ENCODE measurements around the gene RNF19B. TPM values are rescaled to one million over a fixed set of nuclear protein-coding genes. Genes with fewer than 3 reads are reported as not detected.

The RNF19B gene
- total RNA-seq, 4 donors from 2014 or later: 13.9 to 22.9 (median 17.2) TPM

DNA sequence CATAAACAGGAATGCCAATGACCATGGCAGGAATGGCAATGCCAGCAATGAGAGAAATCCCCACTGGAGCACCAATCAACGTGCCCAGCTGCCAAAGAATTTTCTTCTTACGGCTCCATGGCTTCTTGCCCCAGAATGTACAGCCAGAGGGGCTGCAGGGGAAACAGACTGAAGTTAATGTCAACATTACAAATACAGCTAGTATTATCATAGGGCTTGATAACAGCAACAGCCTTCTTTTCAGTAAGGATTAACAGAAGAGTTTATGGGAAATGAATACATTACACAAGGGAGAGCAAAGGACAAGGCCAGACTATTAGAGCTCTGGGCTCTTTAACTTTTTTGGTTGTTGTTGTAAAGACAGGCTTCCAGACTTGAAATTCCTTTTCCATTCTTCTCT lies 18.2 kb downstream of the RNF19B start:
- Histone ChIP-seq H3K27me3 (no peaks in the 10 kb centered on the region), H3K4me1 (peaks cover 0 to 22% (median 8%) of the 10 kb centered on the region in 4 donors), H3K9me3 (no peaks in the 10 kb centered on the region), H3K36me3 (peaks cover 2 to 68% (median 14%) of the 10 kb centered on the region in 3 donors), H3K27ac (no peak overlapping the region), H3K4me3 (no peak overlapping the region)
- TF ChIP-seq POLR2A (IDR thresholded peaks at IDR 0.05): no peak
- TF ChIP-seq EP300 (IDR thresholded peaks at IDR 0.05): no peak
- TF ChIP-seq, protein P1, sequence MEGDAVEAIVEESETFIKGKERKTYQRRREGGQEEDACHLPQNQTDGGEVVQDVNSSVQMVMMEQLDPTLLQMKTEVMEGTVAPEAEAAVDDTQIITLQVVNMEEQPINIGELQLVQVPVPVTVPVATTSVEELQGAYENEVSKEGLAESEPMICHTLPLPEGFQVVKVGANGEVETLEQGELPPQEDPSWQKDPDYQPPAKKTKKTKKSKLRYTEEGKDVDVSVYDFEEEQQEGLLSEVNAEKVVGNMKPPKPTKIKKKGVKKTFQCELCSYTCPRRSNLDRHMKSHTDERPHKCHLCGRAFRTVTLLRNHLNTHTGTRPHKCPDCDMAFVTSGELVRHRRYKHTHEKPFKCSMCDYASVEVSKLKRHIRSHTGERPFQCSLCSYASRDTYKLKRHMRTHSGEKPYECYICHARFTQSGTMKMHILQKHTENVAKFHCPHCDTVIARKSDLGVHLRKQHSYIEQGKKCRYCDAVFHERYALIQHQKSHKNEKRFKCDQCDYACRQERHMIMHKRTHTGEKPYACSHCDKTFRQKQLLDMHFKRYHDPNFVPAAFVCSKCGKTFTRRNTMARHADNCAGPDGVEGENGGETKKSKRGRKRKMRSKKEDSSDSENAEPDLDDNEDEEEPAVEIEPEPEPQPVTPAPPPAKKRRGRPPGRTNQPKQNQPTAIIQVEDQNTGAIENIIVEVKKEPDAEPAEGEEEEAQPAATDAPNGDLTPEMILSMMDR (IDR thresholded peaks at IDR 0.05): no peak
- no peak for DNase-seq (ENCODE audit: low spot score in 2 of 2)
- 48 to 55% methylated on average over 2 of the region's 2 CpGs for WGBS, 2 donors

DNA sequence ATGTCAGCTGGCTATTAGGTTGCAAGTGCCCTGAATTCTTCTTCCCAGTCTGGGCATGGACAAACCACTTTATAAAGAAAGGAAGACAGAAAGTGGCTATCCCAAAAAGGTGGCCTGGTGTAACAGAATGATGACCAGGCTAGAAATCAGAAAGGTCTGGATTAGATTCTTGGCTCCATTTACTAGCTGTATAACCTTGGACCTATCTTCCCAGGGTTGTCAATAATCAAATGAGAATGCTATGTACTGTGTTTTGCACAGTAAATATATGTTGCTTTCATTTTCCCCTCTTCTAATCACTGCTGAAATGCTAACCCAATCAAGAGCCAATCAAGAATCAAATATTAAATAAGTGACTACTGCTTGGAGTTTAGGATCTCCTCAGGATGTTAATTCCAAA lies 20.4 kb downstream of the RNF19B start:
- H3K9me3 ChIP-seq: no peaks in the 10 kb centered on the region
- H3K36me3 ChIP-seq: peaks cover 2 to 82% (median 14%) of the 10 kb centered on the region in 3 donors
- H3K27ac ChIP-seq: no peak overlapping the region
- H3K4me3 ChIP-seq: no peak overlapping the region
- peaks cover 0 to 27% (median 10%) of the 10 kb centered on the region in 4 donors for H3K4me1 ChIP-seq
- TF ChIP-seq, protein P1 (IDR thresholded peaks at IDR 0.05): no peak
- no peak for TF ChIP-seq POLR2A (IDR thresholded peaks at IDR 0.05)
- TF ChIP-seq EP300 (IDR thresholded peaks at IDR 0.05): no peak
- DNase-seq (ENCODE audit: low spot score in 2 of 2): no peak
- no peaks in the 10 kb centered on the region for H3K27me3 ChIP-seq

DNA sequence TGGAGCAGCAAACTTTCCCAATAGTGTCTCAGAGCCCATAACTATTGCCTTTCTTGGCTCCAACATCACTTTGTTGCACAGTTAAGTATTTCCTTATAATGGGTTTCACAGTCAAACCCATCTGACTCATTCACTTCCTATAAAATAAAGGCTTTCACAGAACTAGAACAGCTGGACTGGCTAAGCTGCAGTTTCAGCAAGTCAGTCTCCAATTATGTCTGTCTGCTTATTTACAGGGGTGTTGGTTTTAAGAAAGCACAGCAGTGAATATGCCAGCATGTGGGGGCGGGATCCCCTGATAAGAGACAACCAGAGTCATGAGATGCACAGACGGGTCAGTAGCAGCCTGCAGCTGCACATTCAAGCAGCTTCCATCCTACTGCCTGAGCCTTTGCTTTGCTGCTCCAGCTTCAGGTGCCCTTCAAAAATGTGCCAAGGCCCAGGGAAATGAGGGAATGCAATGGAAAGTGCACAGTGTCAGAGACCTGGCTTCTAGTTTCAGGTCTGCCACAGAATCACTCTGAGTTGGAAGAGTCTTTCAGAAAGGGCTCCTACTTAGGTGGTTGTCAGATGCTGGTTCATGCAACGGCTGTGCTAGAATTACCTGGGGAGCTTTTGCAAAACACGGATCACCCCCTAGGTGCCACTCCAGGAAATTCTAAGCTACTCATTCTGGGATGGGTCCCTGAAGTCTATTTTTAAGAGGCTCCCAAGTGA lies 24.8 kb downstream of the RNF19B start:
- 59 to 65% methylated on average over 4 of the region's 4 CpGs for WGBS, 2 donors
- Histone ChIP-seq H3K27ac (peak overlapping the region in 1 of 4 donors; percentile 61), H3K4me1 (peaks cover 0 to 19% (median 7%) of the 10 kb centered on the region in 4 donors), H3K27me3 (no peaks in the 10 kb centered on the region), H3K4me3 (no peak overlapping the region), H3K9me3 (no peaks in the 10 kb centered on the region), H3K36me3 (peaks cover 0 to 96% (median 8%) of the 10 kb centered on the region in 3 donors)
- TF ChIP-seq, protein P1 (IDR thresholded peaks at IDR 0.05): no peak
- TF ChIP-seq EP300 (IDR thresholded peaks at IDR 0.05): peak in 1 of 2 donors; percentile 46
- DNase-seq (ENCODE audit: low spot score in 2 of 2): no peak

DNA sequence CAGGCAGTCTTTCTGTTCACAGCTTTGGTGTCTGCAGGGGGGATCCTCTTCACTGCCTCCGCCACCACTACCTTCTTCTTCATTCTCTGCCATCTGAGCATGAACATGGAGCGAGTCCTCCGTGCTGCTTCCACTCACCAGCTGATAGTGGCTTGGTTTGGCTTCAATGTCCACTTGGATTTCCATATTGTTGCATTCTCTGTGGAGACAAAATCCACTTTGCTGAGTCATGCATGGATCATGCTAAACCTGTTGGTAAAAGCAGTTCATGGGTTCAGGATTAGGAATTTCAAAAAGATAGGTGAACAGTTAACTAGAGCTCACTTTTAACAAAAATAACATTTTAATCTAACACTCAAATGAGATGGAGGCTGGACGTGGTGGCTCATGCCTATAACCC lies 27.5 kb downstream of the RNF19B start:
- TF ChIP-seq POLR2A (IDR thresholded peaks at IDR 0.05): no peak
- no peak for TF ChIP-seq EP300 (IDR thresholded peaks at IDR 0.05)
- TF ChIP-seq, protein P1 (IDR thresholded peaks at IDR 0.05): no peak
- Histone ChIP-seq H3K27ac (no peak overlapping the region), H3K4me3 (no peak overlapping the region), H3K4me1 (peaks cover 0 to 28% (median 10%) of the 10 kb centered on the region in 4 donors), H3K27me3 (no peaks in the 10 kb centered on the region), H3K36me3 (peaks cover 0 to 70% (median 3%) of the 10 kb centered on the region in 3 donors), H3K9me3 (no peaks in the 10 kb centered on the region)
- no peak for DNase-seq (ENCODE audit: low spot score in 2 of 2)
- 90 to 95% methylated on average over 4 of the region's 4 CpGs for WGBS, 2 donors

DNA sequence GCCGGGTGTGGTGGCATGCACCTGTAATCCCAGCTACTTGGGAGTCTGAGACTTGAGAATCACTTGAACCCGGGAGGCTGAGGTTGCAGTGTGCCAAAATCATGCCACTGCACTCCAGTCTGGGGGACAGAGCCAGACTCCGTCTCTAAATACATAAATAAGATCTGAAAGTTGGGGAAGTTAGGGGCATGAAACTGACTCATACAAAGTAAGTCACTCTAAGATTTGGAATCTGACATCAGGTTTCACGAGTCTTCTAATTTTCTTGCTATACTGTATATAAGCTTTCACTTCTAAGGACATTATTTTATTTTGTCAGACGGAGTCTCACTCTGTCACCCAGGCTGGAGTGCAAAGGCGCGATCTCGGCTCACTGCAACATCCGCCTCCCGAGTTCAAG lies 30.1 kb downstream of the RNF19B start:
- TF ChIP-seq EP300 (IDR thresholded peaks at IDR 0.05): no peak
- no peak for TF ChIP-seq POLR2A (IDR thresholded peaks at IDR 0.05)
- TF ChIP-seq, protein P1 (IDR thresholded peaks at IDR 0.05): no peak
- Histone ChIP-seq H3K9me3 (no peaks in the 10 kb centered on the region), H3K4me1 (peaks cover 0 to 21% (median 5%) of the 10 kb centered on the region in 4 donors), H3K4me3 (no peak overlapping the region), H3K36me3 (peaks cover 0 to 48% (median 0%) of the 10 kb centered on the region in 3 donors), H3K27ac (peak overlapping the region in 2 of 4 donors; percentile 30 to 66), H3K27me3 (no peaks in the 10 kb centered on the region)
- 90 to 95% methylated on average over 10 of the region's 10 CpGs for WGBS, 2 donors
- DNase-seq (ENCODE audit: low spot score in 2 of 2): no peak

Measured in tibial nerve (tissue), 4 donors.